Activated CD4-positive, alpha-beta T cell treated with anti-CD3 and anti-CD28 coated beads, Interleukin-10, Interleukin-2, amounts not matched to agents 100 ng/mL and 50 ng/mL, durations not matched to agents 16 hours and 8 hours (primary cell): ENCODE data around the gene PAH.

Source experiments
- DNase-seq: peaks from one replicate; pipeline ENCODE4 v3.0.0-alpha.2; 2020

Gene PAH

DNA sequence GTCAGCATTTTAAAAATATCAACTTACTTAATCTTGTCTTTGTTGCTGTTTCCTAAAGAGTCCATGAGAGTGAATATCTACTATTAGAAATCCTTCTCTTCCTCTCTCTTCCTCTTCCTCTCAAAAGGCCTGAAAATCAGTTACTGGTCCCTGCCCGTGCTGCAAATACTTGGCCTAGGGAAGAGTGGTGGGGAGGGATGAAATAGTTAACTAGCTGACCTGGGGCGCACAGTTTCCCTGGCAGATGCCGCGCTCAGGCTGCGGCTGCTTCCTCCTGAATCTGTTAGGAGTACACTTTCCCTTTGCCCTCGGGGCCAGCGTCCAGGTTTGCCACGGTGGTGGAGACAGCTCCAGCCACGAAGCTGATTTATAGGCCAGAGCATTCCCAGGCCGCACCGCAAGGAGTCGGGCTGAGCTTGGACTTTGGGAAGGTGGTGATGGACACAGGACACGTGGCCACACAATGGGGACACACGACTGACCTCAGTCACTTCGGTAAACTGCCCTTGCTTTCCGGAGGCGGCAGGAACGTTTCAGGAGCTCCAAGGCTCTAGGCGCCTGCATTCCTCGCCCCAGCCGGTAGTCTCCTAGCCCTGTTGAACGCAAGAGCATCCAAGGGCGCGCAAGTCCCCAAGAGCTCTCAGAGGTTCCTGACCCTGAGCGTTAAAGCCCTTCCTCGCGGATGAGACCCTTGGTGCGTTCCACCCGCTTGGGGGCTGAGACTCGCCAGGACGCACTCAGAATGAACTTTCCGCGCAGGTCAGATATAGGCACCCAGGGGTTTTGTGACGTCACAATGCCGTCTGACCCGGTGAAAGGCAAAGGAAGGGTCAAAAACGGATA, 33.3 kb upstream of the PAH start:
- no peak for DNase-seq

DNA sequence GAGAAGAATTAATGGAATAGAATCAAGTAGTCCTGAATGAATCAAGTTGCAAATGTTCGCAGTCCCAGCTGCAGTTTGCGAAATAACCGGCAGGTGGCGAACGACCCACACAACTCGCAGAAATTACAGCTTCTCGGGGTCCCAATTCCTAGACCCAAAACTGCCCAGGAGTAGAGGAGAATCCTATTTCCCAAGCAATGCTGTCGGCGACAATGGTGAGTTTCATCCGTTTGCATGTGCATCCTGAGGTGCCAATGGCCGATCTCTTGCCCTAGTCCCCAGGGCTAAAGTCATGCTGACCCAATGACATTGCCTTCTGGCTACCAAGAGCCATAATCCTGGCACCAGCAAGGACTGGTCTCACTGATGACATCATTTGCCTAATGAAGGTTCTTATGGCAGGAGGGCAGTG, 31.9 kb upstream of the PAH start:
- peak; percentile 54 for DNase-seq

DNA sequence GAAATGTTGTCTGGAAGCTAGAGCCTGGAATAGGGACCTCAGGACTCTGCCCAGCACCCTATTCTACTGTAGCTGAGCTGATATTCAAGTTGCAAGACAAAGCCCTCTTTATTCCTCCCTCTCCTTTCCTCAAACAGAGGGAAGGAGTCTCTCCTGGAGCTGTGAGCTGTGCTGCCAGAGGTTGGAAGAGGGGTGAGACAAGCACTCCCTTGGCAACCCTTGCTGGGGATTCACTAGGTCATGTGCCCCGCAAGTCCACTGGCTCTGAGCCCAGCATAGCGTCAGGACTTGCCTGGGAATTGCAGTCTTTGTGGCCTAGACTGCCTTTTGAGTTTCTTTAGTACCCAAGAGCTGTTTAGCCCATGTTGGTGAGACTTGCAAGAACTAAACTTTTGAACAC, 29.0 kb upstream of the PAH start:
- no peak for DNase-seq

DNA sequence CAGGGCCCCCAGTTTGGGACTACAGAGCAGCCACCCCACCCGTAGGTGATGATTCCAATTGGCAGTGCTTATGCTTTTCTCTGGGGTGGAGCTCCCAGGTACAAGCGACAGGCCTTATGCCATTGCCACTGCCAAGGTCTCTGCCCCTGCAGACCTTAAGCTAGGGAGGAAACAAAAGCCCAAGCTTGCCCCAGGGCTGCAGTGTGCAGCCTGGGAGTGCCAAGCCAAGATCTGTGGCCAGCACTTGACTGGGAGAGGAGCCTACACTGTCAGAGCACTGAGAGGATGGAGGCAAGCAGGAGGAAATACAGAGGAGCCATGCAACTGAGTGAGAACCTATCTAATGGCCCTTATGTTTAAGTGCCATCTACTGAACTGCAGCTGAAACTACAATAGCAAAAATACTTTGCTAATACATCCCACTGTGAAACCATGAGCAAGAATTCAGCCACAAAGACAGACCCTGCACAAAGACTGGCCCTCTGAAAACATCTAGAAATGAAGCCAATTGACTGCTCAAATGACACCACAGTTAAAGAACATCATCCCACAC, 22.7 kb upstream of the PAH start:
- DNase-seq, result no peak

DNA sequence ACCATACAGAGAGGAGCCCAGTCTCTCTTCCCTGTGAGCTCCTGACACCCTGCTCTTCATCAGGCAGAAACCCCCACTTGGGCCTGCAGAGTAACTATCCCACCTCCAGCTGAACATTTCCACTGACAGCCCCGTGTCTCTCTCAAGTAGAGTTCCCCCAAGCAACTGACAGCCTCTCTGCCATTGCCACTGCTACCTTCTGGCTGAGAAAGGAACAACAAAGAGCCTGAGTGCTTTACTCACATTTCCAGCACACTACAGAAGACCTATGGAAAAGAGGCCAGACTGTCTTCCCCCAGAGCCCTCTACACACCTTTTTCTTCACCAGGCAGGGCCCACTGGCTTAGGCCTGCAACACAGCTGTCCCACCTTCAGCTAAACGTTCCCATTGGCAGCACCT, 22.0 kb upstream of the PAH start:
- no peak for DNase-seq

DNA sequence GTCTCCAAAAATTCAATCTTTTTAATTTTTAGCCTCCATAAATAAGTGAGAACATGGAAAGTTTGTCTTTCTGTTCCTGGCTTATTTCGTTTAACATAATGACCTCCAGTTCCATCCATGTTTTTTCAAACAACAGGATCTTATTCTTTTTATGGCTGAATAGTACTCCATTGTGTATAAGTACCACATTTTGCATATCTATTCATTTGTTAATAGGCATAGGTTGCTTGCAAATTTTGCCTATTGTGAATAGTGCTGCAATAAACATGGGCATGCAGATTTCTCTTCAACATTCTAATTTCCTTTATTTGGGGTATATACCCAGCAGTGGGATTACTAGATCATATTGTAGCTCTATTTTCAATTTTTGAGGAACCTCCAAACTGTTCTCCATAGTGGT, 16.1 kb upstream of the PAH start:
- DNase-seq, result no peak

DNA sequence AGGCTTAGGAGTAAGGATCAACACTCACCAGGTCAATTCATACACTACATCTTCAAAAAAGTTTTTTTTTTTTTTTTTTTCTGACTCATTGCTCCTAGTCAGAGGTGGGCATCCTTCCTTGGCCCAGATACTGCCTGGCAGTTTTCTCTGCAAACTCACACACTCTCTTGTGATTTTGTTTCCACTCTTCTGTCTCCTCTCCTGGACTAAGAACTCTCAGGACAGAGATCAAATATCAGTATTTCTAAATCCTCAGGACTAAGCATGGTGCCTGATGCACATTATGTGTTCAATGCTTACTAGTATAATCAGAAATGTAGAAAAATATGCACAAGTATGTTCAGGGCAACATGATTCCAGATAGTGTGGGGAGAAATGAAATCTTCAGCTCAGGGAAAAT, 10.2 kb upstream of the PAH start:
- no peak for DNase-seq

DNA sequence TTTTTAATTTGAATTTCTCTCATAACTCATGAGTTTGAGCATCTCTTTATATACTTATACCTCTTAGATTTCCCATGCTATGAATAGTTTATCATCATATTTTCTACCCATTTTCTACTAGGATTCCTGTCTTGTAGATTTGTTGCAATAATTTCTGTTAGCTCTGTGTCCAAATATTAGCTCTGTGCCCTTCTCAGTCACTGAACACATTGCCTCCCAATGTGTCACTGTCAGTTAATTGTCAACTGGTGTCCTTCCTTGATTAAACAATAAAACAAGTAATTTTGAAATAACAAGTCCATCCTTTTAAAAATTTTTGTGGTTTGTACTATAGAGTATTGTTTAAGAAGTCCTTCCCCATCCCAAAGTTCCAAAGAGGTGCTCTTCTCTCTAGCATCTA, 4.2 kb upstream of the PAH start:
- DNase-seq, result no peak

DNA sequence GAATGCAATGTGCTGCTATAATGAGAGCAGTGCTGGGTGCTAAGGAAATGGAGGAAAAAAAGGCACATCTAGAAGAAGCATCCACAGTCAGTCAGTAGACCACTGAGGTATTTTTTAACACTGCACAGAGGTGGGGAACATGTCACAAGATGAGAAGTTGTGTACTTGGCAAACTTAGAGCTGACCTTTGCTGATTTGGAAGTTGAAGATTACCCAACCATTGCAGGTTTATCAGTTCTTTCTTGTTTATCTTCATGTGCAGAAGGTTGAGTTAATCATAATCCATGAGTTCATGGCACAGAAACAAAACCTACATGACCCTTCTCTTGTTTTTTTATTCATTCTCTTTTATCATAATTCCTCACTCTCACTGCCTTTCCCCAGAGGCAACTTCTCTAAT, 3.2 kb upstream of the PAH start:
- DNase-seq, result no peak

DNA sequence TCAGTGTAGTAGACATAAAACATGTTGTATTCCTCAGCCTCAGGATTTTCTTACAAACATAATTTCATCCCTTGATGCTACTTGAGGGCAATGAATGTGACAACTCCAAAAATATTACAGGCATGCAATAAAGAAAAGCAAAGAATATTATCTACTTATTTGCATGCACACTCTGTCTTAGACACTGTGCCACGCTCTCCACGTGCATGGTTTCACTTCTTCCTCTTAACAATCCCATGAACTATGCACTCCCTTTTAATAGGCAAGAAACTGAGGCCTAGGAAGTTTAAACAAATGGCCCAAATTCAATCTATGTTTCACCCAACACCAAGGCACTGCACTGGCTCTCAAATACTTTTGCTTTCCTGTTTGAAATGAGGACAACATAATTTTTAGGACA, 1.8 kb upstream of the PAH start:
- DNase-seq, result no peak

DNA sequence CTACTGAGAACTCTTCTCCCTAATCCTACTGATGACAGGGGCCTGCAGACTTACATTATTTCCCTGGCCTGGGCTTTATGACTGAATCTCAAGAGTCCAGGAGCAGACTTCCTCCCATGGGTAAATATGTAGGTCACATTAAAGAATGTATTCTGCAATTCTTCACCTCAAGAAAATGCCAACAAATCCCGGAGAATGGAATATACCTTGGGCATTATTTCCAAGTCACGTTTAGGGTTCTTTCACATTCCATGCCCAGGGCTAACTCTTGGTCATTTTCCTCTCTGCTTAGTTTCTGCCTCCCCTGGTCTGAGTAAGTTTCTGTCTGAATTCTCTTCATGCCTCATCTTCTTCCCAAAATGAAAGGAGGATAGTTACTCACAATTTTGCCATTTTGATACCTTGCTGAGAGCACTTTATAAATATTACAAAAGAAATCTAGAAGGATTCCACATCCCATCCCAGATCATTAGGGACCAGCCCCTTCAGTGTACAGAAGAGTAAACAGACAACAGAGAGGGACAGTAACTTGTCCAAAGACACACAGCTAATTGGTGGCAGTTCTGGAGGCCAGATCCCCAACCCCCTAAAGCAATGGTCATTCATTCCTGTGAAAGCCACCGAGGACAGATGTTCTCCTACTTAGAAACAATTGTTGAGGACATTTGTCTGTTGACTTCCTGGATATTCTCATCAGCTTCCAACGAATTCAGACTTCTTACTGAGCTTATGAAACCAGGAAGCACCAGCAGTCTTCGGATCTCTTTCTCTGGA, 605 bp downstream of the PAH start:
- DNase-seq, result no peak

DNA sequence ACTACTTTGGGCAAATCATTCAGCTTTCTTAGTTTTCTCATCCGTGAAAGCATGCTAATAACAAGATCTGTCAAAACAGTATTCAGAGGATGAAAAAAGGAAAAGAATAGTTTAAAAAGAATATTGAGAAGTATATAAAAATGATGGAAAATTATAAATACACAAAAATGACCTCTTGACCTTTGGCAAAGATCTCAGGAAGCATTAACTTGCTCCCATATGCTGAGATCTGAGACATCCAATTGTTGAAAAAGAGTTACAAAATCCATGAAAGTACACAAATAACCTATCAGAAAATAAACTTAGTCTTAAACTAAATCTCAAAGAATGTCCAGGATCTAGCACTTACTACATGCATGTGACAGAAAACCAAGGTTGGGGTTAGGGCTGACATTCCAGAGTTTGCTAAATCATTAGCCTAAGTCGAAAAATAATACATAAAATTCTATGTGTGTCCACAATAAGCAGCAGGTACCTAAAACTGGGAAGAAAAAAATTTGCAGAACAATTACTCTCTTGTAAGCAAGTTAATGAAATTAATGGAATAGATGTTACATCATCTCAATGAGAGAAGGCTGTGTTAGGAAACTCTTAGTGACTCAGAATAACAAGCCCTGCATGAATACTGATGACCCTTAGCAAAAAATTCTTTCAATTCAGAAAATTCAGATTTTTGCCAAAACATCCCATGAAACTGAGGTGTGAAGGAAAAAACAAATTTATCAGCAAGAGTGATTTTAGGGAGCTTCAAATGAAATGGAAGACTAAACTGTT, 3.4 kb downstream of the PAH start:
- no peak for DNase-seq

DNA sequence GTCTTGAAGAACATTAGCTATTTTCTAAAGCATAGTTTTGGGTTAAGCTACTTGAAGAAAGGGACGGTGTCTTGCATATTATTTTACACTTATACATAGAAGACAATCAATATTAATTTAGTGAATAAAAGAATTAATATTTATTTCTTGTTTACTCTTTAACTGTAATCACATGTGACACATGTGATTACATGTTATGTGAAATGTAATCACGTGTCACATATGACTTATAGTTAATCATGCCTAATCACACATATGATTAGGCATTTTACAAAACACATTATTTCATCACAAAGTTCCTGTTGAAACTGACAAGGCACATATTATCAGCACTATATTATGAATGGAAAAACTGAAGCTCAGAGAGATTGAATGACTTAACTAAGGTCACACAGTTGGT, 4.8 kb downstream of the PAH start:
- DNase-seq, result no peak

DNA sequence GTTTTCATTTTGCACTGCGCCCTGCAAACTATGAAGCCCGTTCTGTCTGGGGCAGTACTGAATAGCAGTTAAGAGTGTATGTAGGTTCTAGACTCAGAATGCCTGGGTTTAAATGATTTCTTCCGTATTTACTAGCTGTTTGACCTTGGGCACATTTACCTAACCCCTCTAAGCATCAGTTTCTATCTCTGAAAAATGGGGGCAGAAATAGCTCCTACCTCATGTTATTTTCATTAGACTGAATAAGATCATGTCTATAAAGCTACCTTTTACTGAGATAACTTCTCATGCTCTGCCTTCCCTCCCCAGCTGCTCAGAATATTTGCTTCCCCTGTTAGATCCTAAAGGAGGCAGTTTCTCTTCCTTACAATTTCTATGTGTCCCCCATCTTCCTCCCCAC, 5.7 kb downstream of the PAH start:
- no peak for DNase-seq

DNA sequence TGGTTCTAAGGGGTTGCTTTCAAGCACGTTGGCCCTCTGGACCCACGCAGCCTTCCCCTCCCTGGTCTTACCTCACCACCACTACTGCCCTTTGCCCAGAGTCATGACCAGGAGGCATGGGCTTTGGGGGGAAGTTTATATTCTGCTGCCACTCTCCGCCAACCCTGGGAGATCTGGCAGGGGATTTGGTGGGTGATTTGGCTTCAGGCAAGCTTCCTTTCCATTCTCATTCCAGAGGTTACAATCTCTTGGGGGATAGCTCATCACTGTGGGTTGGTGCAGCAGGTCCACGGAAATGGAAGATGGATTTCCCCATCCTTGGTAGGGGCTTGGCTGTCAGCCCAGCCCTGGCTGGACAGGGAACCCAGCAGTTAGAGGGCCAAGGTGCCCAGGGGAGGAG, 6.3 kb downstream of the PAH start:
- DNase-seq, result no peak

DNA sequence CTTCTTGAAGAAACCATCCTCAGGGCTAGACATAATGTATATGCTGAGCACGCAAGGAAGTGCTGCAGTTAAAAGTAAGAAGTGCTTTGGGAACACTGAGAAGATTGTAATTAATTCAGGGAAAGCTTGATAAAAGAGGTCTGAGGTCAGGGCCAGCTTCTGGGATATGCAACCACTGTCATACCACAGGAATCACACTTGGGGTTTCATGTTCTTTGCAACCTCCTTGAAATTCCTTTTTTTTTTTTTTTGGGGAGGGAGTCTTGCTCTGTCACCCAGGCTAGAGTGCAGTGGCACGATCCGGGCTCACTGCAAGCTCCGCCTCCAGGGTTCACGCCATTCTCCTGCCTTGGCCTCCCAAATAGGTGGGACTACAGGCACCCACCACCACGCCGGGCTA, 6.9 kb downstream of the PAH start:
- no peak for DNase-seq

DNA sequence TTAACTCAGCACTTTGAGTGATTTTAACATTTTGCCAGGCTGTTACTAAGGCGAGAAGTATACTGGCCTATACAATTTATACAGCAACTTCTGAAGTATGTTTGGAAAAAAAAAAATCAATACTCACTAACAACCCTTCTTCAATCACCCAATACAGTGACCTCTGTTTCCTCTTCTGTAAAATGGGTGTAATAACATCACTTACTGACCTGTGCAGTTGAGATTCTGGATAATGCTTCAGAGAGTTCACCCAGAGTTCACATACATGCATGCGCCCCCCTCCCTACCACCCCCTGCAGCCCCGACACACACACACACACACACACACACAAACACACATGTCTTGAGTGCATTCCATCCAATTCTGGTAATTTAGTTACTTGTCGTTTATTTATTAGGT, 9.1 kb downstream of the PAH start:
- DNase-seq, result no peak

DNA sequence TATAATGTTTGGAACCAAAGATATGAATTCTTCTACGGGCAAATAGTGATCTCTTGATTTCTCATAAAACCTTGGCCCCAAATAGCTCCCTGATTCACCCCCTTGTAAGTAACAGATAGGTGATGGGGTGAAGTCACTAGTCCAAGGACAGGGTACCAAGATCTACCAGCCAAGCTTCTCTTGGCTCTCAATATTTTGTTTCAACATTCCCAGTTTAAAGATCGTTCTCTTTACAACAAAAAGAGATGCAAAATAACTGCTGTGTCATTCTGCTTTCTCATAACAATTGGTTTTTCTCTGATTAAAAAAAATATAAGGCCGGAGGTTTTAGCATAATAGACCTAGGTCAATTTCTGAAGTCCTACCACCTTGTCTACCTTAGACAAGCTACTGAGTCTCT, 11.8 kb downstream of the PAH start:
- DNase-seq, result no peak

DNA sequence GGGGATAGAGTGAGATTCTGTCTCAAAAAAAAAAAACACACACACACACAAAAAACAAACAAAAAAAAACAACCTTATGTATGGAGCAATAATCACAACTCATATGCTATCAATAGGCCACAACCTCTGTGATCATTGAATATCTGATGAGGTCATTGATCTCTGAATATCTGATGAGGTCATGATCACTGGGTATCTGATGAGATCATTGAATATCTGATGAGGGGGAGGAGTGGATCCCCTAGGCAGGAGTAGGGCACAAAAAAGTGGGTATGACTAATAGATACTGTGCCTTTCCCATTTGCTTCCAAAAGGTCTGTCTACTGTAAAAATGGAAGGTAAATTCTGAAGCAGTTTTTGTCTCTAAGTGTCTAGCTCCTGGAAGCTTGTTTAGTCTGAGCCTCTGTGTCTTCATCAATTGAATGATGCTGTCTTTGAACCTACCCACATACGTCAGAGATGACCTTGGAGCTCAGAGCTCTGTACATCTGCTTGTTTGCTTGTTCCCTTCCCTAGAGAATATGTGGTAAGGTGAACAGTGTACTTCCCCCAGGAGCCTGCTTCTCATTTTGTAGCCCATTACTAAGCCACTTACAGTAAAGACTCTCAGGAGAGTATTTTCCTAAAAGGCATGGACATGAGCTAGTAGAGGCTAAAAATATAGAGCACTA, 13.6 kb downstream of the PAH start:
- DNase-seq, result no peak

DNA sequence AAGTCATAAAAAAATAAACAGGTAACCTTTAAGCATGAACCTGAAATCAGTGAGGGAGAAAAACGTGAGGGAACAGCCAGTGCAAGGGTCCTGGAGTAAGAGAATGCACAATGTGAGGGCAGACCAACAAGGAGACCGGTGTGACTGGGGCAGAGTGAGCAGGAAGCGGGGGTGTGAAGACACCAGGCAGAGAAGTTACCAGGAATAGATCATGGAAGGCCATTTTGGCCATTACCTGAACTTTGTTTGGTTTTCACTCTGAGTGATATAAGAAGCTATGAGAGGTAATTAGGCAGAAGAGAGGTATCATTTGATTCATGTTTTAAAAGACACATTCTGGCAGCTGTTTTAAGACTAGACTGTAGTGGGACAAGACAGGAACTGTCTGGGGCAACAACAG, 15.0 kb downstream of the PAH start:
- DNase-seq, result no peak

DNA sequence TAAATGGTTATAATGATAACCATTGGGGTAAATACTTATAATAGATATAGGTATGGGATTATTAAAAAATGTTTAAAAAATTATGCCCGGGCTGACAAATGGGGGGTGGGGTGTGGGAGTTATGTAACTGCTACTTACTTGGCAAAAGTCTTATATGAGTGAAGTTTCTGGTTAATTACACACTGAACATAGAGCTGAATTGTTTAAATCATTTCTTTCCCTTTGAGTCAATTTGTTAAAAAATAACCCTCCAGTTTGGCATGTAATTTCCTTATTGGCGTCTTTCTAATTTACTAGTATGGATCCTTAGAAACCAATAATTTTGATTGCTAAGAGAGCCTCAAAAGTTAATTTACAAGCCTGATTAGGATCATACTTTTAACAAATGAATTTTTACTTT, 16.7 kb downstream of the PAH start:
- no peak for DNase-seq

DNA sequence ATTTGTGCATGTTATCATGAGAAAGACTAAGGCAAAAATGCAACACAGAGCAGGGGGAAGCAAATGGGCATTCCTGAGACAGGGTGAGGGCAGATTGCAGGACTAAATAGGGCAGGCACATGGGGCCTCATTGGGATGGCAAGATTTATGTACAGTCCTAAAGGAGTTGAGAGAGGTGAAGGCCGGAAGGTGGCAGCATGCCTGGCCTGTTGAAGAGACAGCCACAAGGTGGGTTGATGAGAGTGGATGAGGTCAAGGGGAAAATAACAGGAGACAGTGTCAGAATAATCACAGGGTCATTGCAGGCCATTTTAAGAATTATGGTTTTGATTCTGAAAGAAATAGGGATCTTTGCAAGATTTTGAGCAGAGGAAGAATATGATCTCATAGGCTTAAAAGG, 21.0 kb downstream of the PAH start:
- no peak for DNase-seq

DNA sequence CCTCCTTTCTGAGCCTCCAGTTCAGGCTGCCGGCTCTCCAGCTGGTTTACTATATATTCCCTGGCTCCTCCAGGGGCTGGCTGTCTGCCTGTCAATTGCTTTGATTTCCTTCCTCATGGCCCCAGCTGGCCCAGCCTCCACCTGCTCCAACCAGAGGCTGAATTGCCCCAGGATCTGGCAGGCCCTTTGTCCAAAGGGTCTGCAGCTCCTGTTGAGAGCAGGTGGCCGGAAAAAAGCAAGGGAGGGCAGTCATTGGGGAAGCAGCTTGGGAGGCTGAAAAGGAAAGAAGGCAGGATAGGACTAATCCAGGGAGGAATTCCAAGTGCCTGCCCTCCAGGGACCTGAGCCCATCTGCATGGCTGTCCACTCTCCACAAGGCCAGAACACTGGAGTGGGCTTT, 25.3 kb downstream of the PAH start:
- DNase-seq, result no peak
